CD4-positive, alpha-beta T cell treated with Interleukin-17A for 4 hours (primary cell): ENCODE measurements around the gene RAB36.
"Not testable (repeated sequence)": the region's sequence is repeated elsewhere in the genome, so short reads cannot be mapped to it uniquely, and the experiment has no call there.

Source experiments
- DNase-seq: peaks from one replicate; pipeline ENCODE4 v3.0.0-alpha.2; 2020; ENCODE audit warnings: mixed read lengths

The RAB36 gene

DNA sequence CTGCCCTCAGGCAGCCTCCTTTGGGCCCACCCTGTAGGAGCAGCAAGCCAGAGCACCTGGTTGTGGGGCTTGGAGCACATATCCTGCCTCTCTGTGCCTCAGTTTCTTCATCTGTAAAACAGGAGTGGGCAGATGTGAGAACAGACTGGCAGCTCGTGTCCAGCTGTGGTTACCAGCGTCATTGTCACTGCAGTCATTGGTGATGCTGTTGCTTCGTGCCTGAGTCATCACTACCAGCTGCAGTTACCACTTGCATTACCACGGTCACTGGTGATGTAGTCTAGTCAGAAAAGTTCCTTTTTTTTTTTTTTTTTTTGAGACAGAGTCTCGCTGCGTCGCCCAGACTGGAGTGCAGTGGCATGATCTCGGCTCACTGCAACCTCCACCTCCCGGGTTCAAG, 23.9 kb upstream of the RAB36 start:
- DNase-seq, result no peak

- DNase-seq, result no peak
Measured at GRCh38 chr22:23122216-23122957, 22.9 kb upstream of the RAB36 start.

GRCh38 chr22:23122992-23123803, 22.1 kb upstream of the RAB36 start:
- no peak for DNase-seq

GRCh38 chr22:23123804-23124254, 21.4 kb upstream of the RAB36 start:
- DNase-seq, result no peak

DNA sequence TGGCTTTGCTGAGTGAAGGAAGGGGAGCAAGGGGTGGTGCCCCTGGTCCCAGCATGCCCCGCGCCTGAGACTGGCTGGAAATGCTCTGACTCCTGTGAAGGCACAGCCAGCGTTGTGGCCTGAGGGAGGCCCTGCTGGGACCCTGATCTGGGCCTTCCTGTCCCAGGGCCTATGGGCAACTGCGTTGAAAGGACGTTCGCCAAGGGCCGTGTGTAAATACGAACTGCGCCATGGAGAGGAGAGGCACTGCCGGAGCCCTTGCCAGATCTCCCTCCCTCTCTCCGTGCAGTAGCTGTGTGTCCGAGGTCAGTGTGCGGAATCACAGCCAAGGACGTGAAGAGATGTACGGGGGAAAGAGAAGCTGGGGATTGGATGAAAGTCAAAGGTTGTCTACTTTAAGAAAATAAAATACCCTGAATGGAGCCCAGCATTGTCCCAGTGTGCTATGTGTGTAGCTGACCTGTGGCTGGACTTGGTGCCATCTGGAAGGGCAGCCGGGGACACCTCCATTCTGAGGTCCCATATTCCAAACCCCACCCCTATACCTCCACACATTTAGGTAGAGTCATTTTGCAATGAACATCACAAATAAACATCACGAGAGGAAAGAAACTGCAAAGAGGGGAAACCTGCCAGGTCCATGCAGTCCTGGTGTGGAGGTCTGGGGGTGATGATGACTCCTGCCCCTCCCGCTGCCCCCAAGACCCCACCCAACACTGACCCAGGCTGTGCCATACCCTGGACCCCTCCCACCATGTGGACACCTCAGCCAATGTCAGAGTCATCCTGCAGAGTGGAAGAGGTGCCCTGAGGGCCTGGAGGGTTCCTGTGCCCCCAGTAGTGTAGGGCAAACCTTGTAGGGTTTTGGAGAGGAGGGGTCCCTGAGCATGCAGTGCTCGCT, 20.4 kb upstream of the RAB36 start:
- DNase-seq, result no peak

GRCh38 chr22:23125512-23126103, 19.7 kb upstream of the RAB36 start:
- no peak for DNase-seq

DNA sequence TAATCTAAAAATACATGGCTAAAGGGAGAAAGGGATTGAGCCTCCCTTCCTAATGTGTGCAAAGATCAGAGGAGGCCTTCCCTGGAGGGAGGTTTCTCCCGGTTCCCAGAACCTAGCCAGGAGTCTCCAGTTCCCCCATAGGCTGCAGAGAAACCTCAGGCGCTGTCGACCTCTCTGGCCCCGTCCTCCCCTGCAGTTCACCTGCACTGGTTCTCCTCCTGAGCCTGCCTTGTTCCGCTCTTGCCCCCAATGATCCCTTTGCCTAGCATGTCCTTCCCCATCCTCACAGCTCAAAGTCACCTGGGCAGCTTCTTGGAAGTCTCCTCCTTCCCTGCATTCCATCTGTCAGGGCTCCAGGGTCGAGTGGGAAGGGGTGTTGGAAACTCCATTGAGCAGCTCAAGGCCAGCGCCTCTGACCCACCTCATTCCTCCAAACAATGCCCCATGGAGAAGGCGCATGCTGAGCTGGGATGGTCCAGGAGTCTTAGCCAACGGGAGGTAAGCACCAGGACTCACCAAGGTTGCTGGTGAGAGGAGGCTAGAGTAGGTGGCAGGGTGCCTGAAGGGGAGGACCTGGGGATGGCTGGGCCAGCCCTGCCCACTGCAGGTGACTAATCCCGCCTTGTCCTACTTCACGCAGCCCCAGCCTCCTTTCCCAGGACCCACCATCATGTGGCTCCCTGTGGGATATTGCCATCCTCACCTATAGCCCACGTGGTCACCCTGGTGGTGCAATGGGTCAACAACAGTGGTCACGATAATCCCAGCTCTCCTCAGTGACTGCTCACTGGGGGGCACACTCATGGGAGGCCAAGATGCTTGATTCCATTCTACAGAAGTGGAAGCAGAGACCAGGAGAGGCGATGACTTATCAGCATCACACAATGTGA, 18.9 kb upstream of the RAB36 start:
- DNase-seq, result no peak

DNA sequence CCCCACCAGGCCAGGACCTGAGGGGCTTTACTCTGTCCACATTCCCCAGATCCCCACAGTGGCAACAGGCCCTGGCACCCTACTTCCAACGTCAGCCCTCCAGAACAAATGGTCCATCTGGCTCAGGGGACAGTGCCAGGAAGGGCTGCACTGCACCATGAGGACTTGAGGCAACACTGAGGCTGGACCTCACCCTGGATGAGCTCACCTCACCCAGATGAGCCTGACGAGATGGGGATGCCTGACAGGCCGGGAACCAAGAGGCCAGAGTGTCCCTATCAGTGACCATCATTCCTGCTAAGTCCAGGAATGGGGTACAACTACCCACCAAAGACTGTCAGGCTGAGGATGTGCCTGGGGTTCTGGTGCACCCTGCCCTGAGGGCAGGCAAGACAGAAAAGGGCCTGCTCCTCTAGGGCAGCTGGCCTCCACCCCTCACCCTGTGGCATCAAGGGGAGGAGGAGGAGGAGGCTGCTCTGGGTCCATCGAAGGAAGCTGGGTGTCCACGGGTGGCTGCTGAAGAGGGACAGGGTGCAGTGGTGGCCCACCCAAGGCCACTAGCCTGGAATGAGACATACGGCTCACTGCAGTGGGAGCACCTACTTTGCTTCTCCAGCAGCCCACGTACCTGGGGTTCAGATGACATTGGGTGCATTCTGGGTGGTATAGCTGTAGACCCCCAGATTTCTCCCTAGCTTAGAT, 18.1 kb upstream of the RAB36 start:
- no peak for DNase-seq

DNA sequence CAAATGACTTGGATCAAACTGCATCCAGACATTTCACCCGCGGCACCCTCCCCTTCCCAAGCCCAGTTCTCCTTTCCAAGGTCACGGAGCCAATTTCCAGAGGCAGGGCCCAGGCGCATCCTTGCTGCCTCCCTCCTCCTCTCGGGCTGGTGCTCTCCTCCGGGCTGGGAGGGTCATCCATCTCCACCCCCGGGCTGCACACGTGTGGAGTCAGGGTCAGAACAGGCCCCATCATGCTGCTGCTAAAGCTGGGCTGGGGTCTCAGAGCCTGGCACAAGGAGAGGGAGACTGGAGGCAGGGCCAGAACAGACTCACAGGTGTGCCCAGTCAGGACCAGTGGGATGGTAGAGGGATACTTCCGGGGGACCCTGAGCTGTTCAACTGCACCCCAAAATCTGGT, 17.5 kb upstream of the RAB36 start:
- DNase-seq, result no peak

- DNase-seq, result peak; percentile 86
Measured at GRCh38 chr22:23128269-23129108, 16.8 kb upstream of the RAB36 start.

GRCh38 chr22:23129149-23129548, 16.1 kb upstream of the RAB36 start:
- DNase-seq, result no peak

- DNase-seq, result no peak
Measured at GRCh38 chr22:23130697-23131096, 14.6 kb upstream of the RAB36 start.

DNA sequence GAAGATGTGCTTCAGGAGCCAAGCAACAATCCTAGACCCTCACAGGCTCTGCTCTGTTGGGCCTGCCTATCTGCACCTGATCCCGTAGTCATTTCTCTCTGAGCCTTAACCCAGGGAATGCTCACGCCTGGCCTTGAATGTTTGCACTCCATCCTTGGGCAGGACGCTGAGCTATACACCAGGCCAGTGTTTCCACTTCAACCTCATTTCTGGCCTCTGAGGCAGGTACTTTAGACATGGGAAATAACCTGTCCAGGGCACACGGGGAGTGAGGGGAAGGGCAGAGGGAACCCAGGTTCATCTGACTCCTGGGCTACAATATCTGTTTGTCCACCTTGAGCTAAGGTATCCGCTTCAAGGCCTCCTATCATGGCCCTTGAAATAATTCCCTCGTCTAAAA, 13.3 kb upstream of the RAB36 start:
- DNase-seq, result no peak

GRCh38 chr22:23132376-23133091, 12.7 kb upstream of the RAB36 start:
- no peak for DNase-seq

GRCh38 chr22:23133922-23134321, 11.4 kb upstream of the RAB36 start:
- DNase-seq, result no peak

DNA sequence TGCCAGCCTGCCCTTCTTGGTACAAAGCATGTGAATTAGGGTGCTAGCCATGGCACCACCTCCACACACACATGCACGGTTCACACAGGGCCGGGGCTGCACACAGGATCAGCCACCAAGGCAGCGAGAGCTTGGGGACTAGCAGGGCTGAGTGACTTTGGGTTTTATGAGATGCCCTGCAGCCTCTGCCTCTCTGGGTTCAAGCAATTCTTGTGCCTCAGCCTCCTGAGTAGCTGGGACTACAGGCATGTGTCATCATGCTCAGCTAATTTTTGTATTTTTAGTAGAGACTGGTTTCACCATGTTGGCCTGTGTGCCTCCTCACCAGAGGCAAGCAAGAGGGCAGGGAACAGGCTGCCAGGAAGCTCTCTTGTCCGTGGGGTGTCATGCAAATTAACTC, 8.3 kb upstream of the RAB36 start:
- DNase-seq, result not testable (repeated sequence)

DNA sequence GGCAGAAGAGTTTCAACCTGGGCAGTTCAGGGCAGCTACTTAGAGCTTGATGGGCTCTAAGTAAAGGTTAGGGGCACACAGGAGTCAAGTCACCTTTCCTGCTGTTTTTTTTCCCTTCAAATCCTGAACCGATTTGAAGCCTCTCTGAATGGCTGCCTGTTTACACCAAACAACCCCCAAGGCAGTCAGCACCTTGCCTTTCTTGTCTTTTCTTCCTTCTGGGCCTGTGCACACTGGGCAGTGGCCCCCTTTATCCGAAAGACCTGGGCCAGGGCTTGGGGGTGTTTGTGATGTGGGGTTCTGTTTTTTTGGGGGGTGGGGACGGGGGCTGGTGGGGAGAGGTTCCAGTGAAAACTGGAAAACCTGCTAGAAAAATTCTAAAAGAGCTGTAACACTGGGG, 7.8 kb upstream of the RAB36 start:
- no peak for DNase-seq

DNA sequence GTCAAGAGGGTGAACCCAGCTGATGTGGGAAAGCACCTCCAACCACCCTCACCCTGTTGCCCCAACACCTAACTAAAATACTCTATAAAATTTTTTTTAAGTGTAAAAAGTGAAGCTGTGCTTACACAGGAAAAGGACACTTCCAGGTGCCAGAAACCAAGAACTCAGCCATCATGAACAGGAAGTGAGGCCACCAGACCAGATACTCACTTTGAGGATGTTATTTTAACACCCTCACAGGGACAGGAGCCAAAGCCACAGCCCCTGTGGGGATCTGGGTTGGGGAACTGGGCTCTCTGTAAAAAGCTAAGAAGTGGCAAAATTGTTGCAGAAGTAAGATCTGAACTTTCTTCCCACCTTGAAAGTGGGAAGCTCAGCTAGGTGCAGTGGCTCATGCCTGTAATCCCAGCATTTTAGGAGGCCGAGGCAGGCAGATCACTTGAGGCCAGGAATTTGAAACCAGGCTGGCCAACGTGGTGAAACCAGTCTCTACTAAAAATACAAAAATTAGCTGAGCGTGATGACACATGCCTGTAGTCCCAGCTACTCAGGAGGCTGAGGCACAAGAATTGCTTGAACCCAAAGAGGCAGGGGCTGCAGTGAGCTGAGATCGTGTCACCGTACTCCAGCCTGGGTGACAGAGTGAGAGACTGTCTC, 7.2 kb upstream of the RAB36 start:
- DNase-seq, result peak; percentile 58
